Esophagus muscularis mucosa (tissue), 4 donors: ENCODE results near the gene FAT1.

Experiments
- EP300 ChIP-seq: sonication (generic); formaldehyde crosslinking; IDR thresholded peaks from one replicate; pipeline ENCODE4 v1.6.1; 2017; ENCODE audit warnings: antibody characterized with exemption
- POLR2A ChIP-seq: fragments of 450-650 bp; IDR thresholded peaks from one replicate; pipeline ENCODE4 v1.6.1; 2017; ENCODE audit warnings: antibody characterized with exemption, moderate library complexity, mild to moderate bottlenecking, low read depth
- POLR2AphosphoS5 ChIP-seq, 2 donors: sonication (generic); formaldehyde crosslinking; IDR thresholded peaks; one replicate each; pipeline ENCODE4 v1.6.1; 2017; ENCODE audit warnings: antibody characterized with exemption in 2 of 2
- TF ChIP-seq, protein P1 (sequence below), 3 experiments: fragments of 200-600 bp in 2 of 3; fragments of 450-650 bp in 1 of 3; sonication (generic) in 2 of 3; IDR thresholded peaks; one replicate each; pipeline ENCODE4 v1.5.1; 2017 to 2019; ENCODE audit warnings: antibody characterized with exemption in 3 of 3, mild to moderate bottlenecking in 2 of 3, moderate library complexity in 1 of 3

DNA sequence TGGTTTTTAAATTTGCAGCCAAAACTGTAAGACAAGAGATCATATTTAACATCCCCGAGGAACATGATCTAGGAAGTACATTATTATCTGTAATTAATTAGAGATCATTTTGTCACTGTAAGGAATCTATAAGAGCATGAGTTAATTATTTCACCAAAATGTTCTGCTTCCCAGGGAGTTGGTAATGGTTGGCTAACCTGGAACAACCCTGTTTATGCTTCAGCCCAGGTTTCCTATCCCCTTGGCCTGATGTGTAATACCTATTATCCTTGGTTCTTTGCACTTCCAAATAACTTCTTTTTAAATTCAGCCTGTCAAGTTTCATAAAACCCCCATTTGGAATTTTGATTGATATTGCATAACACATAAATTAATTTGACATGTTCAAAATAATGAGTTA is 161.9 kb downstream of the FAT1 start:
- TF ChIP-seq, protein P1, sequence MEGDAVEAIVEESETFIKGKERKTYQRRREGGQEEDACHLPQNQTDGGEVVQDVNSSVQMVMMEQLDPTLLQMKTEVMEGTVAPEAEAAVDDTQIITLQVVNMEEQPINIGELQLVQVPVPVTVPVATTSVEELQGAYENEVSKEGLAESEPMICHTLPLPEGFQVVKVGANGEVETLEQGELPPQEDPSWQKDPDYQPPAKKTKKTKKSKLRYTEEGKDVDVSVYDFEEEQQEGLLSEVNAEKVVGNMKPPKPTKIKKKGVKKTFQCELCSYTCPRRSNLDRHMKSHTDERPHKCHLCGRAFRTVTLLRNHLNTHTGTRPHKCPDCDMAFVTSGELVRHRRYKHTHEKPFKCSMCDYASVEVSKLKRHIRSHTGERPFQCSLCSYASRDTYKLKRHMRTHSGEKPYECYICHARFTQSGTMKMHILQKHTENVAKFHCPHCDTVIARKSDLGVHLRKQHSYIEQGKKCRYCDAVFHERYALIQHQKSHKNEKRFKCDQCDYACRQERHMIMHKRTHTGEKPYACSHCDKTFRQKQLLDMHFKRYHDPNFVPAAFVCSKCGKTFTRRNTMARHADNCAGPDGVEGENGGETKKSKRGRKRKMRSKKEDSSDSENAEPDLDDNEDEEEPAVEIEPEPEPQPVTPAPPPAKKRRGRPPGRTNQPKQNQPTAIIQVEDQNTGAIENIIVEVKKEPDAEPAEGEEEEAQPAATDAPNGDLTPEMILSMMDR (IDR thresholded peaks at IDR 0.05): no peak
- TF ChIP-seq EP300 (no peak), POLR2A (no peak), POLR2AphosphoS5 (IDR thresholded peaks at IDR 0.05) (no peak)
